Measurements from ENCODE around the gene OR2F1. TPM values are rescaled to one million over a fixed set of nuclear protein-coding genes. Genes with fewer than 3 reads are reported as not detected.

OR2F1 gene
- total RNA-seq, 1 donor from 2014 or later = not detected

DNA sequence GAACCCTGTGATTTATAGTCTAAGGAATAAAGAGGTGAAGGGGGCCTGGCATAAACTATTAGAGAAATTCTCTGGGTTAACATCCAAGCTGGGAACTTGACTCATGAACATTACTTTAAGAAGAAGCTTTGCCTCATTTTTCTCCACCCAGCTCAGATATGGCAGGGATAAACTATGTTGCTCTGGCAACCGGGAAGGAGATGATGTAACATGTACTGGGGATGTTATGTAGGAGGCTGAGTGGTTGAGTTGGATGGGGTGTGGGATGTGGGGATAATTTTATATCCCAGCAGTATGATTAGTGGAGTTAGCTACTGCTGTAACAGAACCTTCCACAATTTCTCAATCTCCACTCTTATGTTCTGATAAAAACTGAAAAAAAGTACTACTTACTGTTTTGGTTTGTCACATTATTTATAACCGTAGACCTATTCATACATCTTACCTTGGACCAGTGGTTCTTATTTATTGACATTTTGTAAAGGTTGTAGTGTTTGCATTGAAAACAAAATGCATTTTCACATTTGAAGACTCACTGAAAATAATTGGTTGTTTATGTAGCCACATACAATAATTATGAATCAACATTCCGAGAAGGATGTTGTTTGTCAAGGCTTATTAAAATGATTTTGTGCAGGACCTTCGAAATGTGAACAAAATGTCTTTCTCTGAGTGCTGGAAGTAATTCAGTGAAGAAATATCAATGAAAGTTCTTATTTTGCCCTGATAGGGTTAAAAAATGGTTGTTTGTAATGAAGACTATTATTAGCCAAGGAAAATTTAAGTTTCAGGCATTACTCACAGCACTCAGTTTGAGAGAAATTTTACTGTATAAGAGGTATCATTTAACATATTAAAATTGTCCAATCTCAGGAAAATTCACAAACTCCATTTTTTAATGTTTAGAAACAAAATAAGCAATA, 18.3 kb upstream of the OR2F1 start:
- H3K4me3 Mint-ChIP-seq (ENCODE audit: unreplicated experiment) = no peak overlapping the region
- TF ChIP-seq, protein P1, sequence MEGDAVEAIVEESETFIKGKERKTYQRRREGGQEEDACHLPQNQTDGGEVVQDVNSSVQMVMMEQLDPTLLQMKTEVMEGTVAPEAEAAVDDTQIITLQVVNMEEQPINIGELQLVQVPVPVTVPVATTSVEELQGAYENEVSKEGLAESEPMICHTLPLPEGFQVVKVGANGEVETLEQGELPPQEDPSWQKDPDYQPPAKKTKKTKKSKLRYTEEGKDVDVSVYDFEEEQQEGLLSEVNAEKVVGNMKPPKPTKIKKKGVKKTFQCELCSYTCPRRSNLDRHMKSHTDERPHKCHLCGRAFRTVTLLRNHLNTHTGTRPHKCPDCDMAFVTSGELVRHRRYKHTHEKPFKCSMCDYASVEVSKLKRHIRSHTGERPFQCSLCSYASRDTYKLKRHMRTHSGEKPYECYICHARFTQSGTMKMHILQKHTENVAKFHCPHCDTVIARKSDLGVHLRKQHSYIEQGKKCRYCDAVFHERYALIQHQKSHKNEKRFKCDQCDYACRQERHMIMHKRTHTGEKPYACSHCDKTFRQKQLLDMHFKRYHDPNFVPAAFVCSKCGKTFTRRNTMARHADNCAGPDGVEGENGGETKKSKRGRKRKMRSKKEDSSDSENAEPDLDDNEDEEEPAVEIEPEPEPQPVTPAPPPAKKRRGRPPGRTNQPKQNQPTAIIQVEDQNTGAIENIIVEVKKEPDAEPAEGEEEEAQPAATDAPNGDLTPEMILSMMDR (IDR thresholded peaks at IDR 0.05; ENCODE audit: unreplicated experiment) = no peak
- no peak overlapping the region for H3K27ac Mint-ChIP-seq (ENCODE audit: unreplicated experiment)
- no peaks in the 10 kb centered on the region for H3K9me3 Mint-ChIP-seq (ENCODE audit: unreplicated experiment)
- no peaks in the 10 kb centered on the region for H3K4me1 Mint-ChIP-seq (ENCODE audit: unreplicated experiment)
- peaks cover 2% of the 10 kb centered on the region for H3K27me3 Mint-ChIP-seq (ENCODE audit: unreplicated experiment)
- H3K36me3 Mint-ChIP-seq (ENCODE audit: low read depth, unreplicated experiment) = no peaks in the 10 kb centered on the region
- DNase-seq (ENCODE audit: low spot score) = no peak

DNA sequence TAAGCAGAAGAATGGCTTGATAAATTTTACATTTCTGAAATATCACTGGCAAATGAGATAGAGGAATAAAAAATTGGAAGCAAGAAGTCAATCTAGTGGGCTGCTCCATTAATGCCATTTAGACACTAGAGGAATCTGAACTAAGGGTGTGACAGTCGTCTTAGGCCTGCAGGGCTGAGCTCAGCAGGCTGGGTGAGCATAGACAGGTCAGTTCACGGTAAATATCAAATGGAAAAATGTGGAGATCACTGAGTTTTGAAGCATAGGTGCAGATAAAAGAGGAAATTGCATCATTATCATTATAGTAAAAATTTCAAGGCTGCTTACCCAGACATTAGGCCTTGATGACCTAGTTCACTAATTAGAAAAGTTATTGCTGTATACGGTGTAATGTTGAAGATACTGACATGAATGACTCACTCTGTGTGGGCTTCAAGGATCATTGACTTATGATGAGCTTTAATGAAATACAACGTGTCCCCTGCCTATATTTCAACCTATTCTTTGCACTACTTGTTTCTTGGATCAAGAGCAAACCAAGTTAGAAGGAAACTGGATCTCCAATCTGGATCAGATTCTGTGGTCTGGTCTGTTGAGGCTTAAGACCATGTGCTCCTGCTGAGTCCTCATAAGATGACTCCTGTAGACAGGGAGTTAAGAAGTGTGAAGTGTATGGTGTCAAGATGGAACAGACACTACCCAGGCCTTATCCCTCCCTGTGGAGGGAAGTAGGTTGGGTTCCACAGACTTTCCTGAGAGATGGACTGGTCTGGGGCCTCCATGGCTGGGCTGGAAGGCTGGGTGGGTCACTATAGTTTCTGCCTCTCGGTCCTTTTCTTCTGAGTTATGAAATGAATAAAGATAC, 16.0 kb upstream of the OR2F1 start:
- Mint-ChIP-seq H3K27me3 (ENCODE audit: unreplicated experiment) (peaks cover 2% of the 10 kb centered on the region), H3K9me3 (ENCODE audit: unreplicated experiment) (no peaks in the 10 kb centered on the region), H3K27ac (ENCODE audit: unreplicated experiment) (no peak overlapping the region), H3K4me3 (ENCODE audit: unreplicated experiment) (no peak overlapping the region), H3K36me3 (ENCODE audit: low read depth, unreplicated experiment) (no peaks in the 10 kb centered on the region), H3K4me1 (ENCODE audit: unreplicated experiment) (no peaks in the 10 kb centered on the region)
- no peak for DNase-seq (ENCODE audit: low spot score)
- TF ChIP-seq, protein P1 (IDR thresholded peaks at IDR 0.05; ENCODE audit: unreplicated experiment) = no peak

DNA sequence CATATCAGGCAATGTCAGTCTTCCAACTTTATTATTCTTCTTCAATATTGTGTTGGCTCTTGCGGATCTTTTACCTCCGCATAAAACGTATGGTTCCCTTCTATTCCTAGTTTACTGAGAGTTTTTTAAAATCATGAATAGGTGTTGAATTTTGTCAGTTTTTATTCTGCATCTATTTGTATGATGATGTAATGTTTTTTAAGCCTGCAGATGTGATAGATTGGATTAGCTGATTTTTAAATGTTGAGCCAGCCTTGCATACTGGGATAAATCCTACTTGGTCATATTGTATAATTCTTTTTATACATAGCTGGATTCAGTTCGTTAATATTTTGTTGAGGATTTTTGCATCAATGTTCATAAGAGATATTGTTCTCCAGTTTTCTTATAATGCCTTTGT, 9.2 kb upstream of the OR2F1 start:
- H3K4me1 Mint-ChIP-seq (ENCODE audit: unreplicated experiment) = no peaks in the 10 kb centered on the region
- no peaks in the 10 kb centered on the region for H3K36me3 Mint-ChIP-seq (ENCODE audit: low read depth, unreplicated experiment)
- no peak for DNase-seq (ENCODE audit: low spot score)
- H3K27ac Mint-ChIP-seq (ENCODE audit: unreplicated experiment) = no peak overlapping the region
- H3K9me3 Mint-ChIP-seq (ENCODE audit: unreplicated experiment) = no peaks in the 10 kb centered on the region
- no peaks in the 10 kb centered on the region for H3K27me3 Mint-ChIP-seq (ENCODE audit: unreplicated experiment)
- TF ChIP-seq, protein P1 (IDR thresholded peaks at IDR 0.05; ENCODE audit: unreplicated experiment) = no peak
- no peak overlapping the region for H3K4me3 Mint-ChIP-seq (ENCODE audit: unreplicated experiment)

DNA sequence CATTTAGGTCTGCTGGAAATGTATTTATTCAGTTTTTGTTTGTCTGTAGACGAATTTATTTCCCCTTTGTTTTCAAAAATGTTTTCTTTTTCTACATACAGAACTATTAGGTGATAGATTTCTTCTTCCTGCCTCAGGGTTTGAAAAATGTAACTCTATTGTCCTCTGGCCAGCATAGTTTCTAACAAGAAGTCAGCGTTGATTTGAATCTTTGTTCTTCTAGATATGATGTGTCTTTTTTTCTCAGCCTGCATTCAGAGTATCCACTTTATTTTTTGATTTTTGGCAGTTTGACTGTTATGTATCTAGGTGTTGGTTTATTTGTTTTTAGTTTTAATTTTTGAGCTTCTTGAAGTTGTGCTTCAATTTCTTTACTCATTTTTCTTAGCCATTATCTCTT, 7.5 kb upstream of the OR2F1 start:
- no peaks in the 10 kb centered on the region for H3K4me1 Mint-ChIP-seq (ENCODE audit: unreplicated experiment)
- H3K27me3 Mint-ChIP-seq (ENCODE audit: unreplicated experiment) = no peaks in the 10 kb centered on the region
- no peaks in the 10 kb centered on the region for H3K36me3 Mint-ChIP-seq (ENCODE audit: low read depth, unreplicated experiment)
- no peak overlapping the region for H3K27ac Mint-ChIP-seq (ENCODE audit: unreplicated experiment)
- no peaks in the 10 kb centered on the region for H3K9me3 Mint-ChIP-seq (ENCODE audit: unreplicated experiment)
- TF ChIP-seq, protein P1 (IDR thresholded peaks at IDR 0.05; ENCODE audit: unreplicated experiment) = no peak
- H3K4me3 Mint-ChIP-seq (ENCODE audit: unreplicated experiment) = no peak overlapping the region
- DNase-seq (ENCODE audit: low spot score) = no peak

Data from endothelial cell (in vitro differentiated cells).